KBM-7 (cell line): ENCODE data around the gene C22orf39.

Source experiments
- DNase-seq: peaks from one replicate; pipeline ENCODE4 v3.0.0-alpha.2; 2015
- in situ Hi-C: fragments of 300-500 bp; cut with MboI; formaldehyde crosslinking; loops from 2 replicates; pipeline ENCODE4 v1.14.3; 2020; ENCODE audit warnings: low sequenced_read_pairs, low pct_unique_long_range_greater_than_20kb, mixed read lengths

The C22orf39 gene

GRCh38 chr22:19406846-19407245 lies 40.7 kb downstream of the C22orf39 start:
- in situ Hi-C loops, result no loop called here
- no peak for DNase-seq

- no peak for DNase-seq
- in situ Hi-C loops, result no loop called here
Measured at GRCh38 chr22:19406281-19406811, 41.2 kb downstream of the C22orf39 start.

GRCh38 chr22:19405652-19406051 lies 41.9 kb downstream of the C22orf39 start:
- in situ Hi-C loops, result no loop called here
- no peak for DNase-seq

GRCh38 chr22:19405133-19405532 lies 42.4 kb downstream of the C22orf39 start:
- in situ Hi-C loops, result no loop called here
- DNase-seq, result no peak

- DNase-seq, result no peak
- in situ Hi-C loops, result no loop called here
Measured at GRCh38 chr22:19404676-19405075, 42.8 kb downstream of the C22orf39 start.

- in situ Hi-C loops, result no loop called here
- DNase-seq, result no peak
Measured at GRCh38 chr22:19402642-19403191, 44.8 kb downstream of the C22orf39 start.

- in situ Hi-C loops, result no loop called here
- DNase-seq, result no peak
Measured at GRCh38 chr22:19401483-19401882, 46.0 kb downstream of the C22orf39 start.

GRCh38 chr22:19400881-19401280 lies 46.6 kb downstream of the C22orf39 start:
- in situ Hi-C loops, result no loop called here
- DNase-seq, result no peak

GRCh38 chr22:19398652-19399051 lies 48.9 kb downstream of the C22orf39 start:
- in situ Hi-C loops, result no loop called here
- no peak for DNase-seq

- in situ Hi-C loops, result no loop called here
- DNase-seq, result no peak
Measured at GRCh38 chr22:19398206-19398605, 49.3 kb downstream of the C22orf39 start.

- in situ Hi-C loops, result no loop called here
- no peak for DNase-seq
Measured at GRCh38 chr22:19397734-19398104, 49.8 kb downstream of the C22orf39 start.

- DNase-seq, result no peak
- in situ Hi-C loops, result no loop called here
Measured at GRCh38 chr22:19396934-19397733, 50.4 kb downstream of the C22orf39 start.

- in situ Hi-C loops, result no loop called here
- no peak for DNase-seq
Measured at GRCh38 chr22:19396561-19396933, 51.0 kb downstream of the C22orf39 start.

- in situ Hi-C loops, result no loop called here
- DNase-seq, result no peak
Measured at GRCh38 chr22:19395276-19395675, 52.2 kb downstream of the C22orf39 start.

- DNase-seq, result no peak
- in situ Hi-C loops, result no loop called here
Measured at GRCh38 chr22:19394274-19395050, 53.0 kb downstream of the C22orf39 start.

- in situ Hi-C loops, result no loop called here
- no peak for DNase-seq
Measured at GRCh38 chr22:19393704-19394103, 53.8 kb downstream of the C22orf39 start.
